NCI-H2107 treated with DMSO at 0.1 percent for 48 hours (cell line): ENCODE measurements around the gene ARHGEF16.

Experiments
- DNase-seq: peaks from one replicate; lab custom pipeline; 2025; ENCODE audit not compliant: unreplicated experiment; lab: John Stamatoyannopoulos, UW

Gene ARHGEF16

DNA sequence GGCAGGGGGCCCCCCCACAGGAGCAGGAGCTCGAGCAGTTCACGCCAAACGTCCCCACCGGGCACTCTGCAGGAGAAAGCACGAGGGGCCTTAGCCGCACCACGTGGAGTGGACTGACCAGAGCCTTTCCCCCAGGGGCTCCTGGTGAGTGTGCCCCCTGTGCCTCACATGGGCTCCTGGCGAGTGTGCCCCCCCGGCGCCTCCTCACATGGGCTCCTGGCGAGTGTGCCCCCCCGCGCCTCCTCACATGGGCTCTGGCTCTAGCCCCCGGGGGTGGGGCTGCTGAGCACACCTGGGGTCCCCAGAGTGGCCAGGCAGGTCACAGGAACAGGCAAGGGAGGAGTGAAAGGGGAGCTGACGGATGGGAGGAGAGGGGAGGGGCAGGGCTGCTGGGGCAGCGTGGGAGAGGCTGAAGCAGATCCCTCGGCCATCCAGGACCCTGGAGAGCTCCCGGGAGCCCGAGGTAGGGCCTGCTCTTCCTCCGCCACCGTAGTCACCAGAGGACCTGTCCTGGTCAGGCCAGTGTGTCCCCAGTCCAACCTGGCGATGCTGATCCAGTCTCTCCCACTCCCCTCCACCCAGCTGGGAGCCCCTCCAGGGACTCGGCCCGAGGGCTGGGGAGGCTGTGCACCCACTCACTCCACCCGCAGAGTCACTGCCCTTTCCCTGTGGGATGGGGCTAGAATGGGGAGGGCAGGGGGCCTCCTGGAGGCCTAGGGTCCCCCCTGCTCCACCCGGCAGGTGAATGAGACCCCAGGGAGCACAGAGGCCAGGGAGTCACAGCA, 47.6 kb downstream of the ARHGEF16 start:
- DNase-seq: no peak

DNA sequence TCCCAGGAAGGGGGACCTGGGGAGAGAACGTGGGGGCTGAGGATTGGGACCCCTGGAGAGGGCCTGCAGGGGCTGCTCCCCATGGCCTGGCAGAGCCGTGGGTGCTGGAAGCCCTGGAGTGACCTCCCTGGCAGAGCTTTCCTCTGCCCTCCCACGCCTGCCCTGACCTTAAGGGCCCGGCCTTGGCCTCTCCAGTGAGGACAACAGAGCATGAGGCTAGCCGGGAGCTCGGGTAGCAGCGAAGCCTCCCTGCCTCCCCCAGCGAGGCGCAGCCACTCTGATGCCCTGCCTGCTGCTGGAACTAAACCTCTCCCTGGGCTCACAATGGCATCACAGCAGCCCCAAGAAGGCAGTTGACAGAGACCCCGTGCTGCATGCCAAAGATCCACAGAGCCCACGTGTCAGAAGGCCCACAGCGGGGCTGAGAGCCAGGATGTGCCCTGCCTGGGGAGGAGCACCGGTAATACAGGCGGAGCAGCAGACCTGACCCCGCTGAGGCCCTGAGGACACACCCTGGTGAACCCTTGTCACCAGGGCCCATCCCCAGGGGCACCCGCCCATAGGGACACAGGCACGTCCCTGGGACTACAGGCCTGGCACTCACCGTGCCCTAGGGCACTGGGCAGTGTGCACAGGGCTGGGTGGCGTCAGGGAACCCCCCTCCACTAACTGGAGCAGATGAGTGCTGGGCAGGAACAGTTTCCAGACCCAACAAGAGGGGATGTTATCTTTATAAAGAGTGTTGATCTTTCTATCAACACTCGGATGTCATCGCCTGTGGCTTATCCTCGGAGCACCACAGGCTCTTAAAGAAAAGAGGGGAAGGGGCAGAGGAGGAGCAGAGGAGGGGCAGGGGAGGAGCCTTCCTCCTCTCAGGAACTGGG, 48.4 kb downstream of the ARHGEF16 start:
- DNase-seq: no peak

DNA sequence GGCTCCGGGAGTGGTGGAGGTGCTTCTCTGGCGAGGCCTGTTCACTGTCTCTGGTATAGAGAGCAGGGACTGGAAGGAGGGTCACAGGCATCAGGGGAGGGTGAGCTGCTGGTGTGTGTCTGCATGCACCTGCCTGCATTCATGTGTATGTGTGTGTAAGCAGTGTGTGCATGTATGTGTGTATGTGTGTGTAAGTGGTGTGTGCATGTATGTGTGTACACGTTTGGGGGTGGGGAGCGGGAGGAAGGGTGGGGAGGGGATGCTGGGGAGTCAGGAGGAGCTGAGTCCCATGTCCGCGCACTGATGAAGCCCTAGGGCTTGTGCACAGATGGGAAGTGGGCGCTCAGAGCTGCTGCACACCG, 49.0 kb downstream of the ARHGEF16 start:
- DNase-seq: no peak

DNA sequence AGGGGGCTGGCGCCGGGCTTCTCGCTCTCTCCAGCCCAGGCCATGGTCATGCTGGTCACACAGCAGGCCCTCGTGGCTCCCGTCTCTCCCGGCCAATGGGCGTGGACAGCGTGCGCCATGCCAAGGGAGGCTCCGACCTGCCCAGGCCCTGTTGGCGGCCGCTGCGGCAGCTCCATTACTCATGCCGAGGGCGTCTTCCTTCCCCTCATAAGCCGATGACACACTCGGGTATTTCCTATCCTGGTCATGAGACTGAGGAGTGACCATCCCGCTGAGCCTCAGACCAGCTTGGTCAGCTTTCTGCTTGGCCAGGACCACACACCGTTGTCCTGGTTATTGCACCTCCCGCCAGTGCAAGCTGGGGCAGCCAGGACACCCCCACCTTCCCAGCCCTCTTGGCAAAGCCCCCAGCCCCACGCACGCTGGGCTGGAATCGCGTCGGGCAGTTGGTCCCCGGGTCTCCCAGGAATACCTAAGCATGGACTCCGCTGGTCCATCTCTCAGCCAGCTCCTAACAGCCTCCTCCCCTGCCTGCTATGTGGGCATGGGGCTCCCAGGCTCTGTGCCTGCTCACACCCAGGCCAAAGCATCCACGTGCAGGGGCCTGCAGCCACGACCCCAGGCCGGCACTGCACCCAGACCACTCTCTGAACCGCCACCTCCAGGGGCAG, 49.8 kb downstream of the ARHGEF16 start:
- no peak for DNase-seq

DNA sequence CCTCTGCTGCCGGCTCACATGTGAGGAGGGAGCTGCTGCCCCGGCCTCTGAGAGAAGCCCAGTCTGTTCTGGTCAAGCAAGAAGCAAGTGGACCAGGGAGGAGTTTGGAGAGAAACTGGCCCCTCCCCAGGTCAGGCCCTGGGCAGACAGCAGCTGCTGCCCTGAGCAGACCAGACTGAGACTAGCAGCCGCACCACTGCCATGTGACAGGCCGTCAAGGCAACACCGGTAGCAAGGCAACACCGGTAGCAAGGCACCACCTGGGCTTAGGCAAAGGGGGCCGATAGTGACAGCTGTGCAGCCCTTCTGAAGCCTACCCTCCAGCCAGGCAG, 50.3 kb downstream of the ARHGEF16 start:
- no peak for DNase-seq

DNA sequence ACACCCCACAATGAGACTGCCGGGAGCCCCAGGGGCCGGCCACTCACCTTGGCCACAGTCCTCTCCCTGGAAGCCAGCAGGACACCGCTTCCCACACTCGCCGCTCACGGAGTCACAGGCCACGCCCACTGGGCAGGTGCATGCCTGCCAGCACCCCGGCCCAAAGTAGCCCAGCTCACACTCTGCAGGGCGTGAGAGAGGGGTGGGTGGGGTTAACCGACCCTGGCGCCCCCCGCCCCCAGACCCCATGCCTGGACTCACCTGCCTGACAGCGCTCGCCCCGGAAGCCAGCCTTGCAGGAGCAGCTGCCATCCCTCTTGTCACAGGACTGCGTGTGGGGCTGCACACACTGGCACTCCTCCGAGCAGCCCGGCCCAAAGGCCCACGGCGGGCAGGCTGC, 50.7 kb downstream of the ARHGEF16 start:
- DNase-seq: no peak

DNA sequence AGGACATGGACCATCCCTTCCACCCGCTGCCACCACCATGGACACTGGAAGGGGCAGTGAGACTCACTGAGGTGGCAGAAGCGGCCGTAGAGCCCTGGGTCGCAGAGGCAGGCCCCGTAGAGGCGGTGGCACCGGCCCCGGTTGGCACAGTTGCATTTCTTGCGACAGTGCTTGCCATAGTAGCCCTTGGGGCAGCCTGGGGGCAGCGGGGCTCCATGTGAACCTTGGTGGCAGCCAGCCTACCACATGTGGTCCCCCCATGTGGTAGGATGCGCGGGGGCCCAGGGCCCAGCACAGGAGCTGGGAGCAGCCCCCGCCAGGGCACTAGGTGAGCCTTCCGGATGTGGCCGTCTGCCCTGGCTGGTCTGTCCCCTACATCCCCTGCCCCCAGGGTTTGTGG, 51.6 kb downstream of the ARHGEF16 start:
- DNase-seq: no peak

DNA sequence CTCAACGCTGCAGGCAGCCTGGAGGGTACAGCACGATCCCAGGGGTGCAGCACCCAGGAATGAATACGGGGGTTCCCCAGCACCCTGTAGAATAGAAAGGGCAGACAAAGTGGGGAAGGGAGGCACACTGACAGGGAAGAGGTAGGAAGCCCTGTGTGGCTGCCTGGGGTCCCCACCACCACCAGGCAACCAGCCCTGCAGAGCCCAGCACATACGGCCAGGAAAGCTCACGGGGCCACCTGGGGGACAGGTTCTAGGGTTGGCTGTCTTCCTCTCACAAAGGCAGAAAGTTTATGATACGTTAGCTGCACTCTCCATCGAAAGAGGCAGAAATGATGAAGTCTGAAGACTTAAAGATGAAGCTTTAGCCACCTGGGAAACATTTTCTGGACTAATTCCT, 52.5 kb downstream of the ARHGEF16 start:
- DNase-seq: no peak

DNA sequence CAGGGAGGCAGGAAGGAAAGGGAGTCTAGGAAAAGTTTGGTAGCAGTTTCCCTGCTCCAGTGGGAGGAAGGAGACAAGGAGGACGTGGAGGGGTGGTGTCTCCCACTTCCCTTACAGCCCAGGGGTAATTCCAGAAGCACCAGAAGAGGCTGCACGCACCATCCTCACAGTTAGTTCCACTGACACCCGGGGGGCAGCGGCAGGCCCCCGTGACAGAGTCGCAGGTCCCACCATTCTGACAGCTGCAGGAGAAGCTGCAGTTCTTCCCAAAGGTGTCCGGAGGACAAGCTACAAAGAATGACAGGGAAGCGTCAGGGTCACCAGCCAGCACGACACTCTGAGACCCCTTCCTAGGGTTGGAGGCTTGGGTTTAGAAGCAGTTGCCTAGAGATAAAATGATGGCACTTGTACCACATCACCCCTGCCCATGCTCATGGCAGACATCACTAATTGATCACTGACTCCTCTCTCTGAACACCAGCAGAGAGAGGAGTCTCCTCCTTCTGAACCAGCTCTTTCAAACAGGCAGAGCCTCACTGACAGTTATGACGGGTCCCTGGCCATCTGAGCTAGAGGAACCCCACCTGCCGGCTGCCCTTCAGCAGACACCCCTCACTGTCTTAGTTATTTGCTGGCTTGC, 53.3 kb downstream of the ARHGEF16 start:
- DNase-seq: no peak

DNA sequence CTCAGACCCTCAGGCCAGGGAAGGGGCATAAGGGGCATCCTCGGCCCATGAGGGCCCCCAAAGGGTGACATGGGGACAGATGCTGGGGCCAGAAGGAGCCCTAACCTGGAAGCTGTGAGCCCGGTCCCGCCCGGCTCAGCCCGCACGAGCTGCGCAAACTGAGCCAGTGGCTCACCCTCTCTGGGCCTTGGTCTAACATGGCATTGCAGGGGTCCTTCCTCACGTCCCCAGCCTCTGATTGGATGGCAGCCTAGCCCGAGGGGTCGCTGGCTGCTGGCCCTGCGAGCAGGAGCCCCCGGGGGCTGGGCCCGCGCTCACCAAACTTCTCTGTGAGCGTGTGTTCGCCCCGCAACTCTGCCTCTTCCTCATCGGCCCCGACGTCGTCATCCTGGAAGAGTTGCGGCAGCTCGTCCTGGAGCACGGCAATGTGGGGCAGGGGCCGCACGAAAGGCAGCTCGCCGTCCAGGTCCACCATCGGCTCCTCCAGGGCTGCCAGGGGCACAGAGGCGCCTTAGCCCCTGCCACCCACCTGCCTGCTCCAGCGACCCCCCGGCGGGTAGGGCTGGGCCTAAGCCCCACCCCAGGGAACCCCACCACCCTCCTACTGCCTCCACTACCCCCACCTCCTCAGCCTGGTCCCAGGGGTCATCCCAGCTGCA, 54.4 kb downstream of the ARHGEF16 start:
- DNase-seq: no peak

DNA sequence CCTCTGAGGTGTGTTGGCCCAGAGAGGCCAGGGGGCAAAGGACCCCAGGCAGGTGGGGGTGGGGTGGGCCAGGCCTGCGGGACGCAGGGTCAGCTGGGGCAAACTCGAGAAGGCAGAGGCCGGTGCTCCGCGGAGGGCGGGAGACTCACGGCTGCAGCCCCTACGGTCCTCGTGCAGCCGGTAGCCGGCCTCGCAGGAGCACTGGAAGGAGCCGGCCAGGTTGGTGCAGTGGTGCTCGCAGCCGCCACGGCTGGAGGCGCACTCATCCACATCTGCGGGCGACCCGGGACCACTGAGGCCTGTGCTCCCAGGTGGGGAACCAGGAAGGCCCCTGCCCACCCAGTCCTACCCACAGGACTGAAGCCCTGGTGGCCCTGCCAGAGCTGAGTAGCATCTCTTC, 55.3 kb downstream of the ARHGEF16 start:
- DNase-seq: no peak

DNA sequence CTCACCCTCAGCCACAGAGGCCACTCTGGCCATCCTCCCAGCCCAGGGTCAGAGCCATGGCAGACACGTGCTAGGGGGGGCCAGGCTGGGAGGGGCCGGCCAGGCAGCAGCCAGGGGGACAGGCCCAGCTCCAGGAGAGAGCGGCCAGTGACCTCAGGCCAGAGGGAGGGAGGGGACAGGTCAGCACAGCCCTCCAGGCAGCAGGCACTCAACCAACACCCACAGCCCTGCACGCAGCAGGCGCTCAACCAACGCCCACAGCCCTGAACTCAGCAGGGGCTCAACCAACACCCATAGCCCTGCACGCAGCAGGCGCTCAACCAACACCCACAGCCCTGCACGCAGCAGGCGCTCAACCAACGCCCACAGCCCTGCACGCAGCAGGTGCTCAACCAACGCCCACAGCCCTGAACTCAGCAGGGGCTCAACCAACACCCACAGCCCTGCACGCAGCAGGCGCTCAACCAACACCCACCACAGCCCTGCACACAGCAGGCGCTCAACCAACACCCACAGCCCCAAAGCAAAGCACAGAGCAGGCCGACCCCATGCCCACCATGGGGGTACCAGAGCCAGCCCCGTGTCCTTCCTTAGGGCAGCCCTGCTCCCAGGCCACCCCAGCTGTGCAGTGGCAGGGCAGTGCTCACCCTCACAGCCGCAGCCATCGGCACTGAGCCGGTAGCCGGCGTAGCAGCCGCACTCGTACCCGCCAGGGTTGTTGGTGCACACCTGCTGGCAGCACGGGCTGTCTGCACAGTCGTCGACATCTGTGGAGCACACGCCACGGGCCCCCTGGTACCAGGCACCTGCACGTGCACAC, 55.9 kb downstream of the ARHGEF16 start:
- no peak for DNase-seq

DNA sequence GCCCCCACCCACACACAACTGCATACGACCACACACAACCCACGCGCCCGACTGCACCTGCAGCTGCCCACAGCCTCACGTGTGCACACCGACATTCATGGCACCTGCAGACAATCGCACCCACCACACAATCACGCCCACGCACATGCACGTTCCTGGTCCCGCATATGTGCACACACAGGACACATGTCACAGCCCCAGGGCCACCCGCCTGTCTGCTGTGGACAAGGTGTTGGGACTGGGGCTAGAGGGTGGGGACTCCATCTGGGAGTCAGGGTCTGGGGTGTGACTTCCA, 56.4 kb downstream of the ARHGEF16 start:
- DNase-seq: no peak

DNA sequence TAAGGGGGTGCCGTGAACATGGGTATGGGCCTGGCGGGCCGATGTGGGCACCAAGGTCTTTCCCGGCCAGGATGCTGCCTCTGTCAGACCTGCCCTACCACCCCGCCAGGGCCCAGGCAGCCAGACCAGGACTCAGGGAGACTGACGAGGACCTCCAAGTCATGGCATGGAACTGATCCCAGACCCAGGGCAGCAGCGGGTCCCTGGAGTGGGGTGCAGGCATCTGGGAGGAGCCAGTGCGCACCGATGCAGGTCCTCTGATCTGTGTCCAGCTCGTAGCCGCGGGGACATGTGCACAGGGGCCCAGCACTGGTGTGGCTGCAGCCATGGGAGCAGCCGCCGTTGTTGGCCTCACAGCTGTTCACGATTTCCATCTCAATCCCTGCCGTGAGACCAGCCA, 56.8 kb downstream of the ARHGEF16 start:
- DNase-seq: no peak

DNA sequence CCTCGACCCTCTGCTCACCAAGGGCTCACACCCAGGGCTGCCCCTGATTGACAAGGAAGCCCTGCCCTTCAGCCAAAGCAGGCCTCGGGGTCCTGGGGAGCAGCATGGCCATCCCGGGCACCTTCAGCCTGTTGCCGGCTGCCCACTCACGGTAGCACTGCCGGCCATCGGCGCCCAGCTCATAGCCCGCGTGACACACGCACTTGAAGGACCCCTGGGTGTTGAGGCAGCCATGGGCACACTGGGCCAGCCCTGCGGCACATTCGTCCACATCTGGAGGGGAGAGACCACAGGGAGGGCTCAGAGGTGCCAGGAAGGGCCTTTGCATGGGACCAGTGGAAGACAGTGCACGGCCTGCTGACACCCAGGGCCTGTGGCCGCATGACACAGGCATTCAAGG, 57.4 kb downstream of the ARHGEF16 start:
- DNase-seq: no peak

DNA sequence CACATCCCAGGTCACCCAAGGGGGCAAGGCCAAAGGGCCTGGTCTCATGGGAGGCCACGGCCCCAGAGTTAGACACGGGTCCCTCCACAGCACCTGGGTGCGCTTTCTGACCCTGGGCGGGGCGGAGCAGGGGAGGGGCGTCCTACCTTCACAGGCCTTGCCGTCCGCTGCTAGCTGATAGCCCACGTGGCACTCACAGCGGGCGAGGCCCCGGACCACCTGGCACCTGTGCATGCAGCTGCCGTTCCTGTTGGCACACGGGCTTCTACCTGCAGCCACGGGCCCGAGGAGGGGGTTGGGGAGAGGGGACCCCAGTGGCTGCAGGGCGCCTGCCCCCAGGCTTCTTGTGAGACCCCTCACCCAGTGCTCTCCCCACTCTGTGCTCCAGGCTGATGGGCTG, 59.9 kb downstream of the ARHGEF16 start:
- no peak for DNase-seq

DNA sequence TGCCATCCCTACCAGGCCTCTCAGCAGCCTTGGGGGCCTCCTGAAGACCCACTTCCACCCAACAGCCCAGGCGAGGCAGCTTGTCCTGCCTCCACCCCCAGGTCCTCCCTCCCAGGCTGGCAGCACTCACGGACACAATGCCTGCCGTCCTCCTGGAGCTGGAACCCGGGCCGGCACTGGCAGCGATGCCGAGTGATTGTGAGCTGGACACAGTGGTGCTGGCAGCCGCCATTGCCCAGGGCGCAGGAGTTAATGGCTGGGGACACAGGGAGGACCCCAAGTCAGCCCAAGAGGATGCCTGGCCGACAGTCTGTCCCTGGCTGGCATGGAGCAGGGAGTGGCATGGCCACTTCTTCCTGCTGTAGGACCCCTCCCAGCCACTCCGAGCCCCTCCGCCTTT, 60.8 kb downstream of the ARHGEF16 start:
- no peak for DNase-seq

DNA sequence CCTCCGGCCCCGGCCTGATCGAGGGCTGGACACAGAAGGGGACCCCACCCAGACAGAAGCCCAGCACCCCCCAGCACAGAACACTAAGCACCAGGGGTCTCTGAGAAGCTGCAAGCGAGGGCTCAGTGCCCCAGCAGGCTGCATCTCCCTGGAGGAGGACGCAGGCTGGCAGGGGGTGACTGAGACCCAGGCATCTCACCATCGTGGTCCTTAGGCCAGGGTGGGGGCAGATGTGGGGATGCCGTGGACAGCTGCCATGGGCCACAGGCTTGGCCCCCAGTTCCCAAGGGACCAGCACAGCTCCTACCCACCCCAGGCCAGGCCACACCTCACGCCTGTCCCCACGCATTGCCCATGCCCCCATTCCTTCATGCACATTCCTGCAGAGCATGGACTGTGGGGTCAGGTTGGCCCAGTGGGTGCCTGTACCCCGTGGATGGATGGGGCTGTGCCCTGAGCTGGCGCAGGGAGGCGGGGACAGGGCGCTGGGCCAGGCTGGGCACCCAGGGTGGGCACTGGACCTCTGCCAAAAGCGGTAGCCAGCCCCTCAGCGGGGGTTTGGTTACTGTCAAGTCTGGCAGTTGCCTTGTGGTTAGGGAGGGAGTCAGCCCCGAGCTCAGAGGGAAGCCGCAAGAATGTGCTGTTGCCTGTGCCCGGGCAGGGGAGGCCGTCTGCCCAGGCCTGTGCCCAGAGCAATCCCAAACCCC, 61.5 kb downstream of the ARHGEF16 start:
- DNase-seq: no peak

DNA sequence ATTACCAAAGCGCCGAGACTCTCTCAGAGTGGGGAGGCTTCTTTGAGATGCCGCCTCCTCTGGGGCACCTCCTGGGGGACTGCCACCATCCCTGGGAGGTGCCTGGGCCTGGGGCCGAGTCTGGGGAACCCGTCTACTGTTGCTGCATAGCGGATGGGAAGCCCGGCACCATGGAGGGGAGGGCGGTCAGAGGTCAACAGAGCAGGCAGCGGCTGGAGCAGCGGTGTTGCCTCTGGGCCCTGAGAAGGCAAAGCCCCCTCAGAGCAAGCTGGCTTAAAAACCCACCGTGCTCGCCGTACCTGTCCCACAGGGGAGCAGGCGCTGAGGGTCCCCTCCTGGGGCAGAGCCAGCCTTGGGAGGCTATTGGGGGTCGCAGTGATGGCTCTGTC, 62.0 kb downstream of the ARHGEF16 start:
- DNase-seq: no peak
